ENCODE results near the gene ZP2.
"Not testable (repeated sequence)": the region's sequence is repeated elsewhere in the genome, so short reads cannot be mapped to it uniquely, and the experiment has no call there.

ZP2 gene

DNA sequence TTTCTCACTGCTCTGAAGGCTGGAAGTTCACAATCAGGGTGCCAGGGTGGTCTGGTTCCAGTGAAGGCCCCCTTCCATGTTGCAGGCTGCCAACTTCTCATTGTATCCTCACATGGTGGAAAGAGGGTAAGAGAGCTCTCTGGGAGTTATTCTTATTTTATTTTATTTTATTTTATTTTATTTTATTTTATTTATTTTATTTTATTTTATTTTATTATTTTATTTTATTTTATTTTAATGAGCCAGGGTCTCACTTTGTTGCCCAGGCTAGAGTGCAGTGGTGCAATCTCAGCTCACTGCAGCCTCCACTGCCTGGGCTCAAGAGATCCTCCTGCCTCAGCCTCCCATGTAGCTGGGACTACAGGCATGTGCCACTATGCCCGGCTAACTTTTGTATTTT is 55.4 kb downstream of the ZP2 start:
- H3K4me3 Mint-ChIP-seq; H3K27me3 Mint-ChIP-seq; H3K9me3 Mint-ChIP-seq; H3K36me3 Mint-ChIP-seq (ENCODE audit: low read depth); H3K27ac Mint-ChIP-seq: not testable (repeated sequence)
- H3K4me1 Mint-ChIP-seq (ENCODE audit: low read depth) = peaks cover 20% of the 10 kb centered on the region

GRCh38 chr16:21153124-21153729 is 58.1 kb downstream of the ZP2 start:
- H3K4me1 Mint-ChIP-seq (ENCODE audit: low read depth); H3K9me3 Mint-ChIP-seq; H3K36me3 Mint-ChIP-seq (ENCODE audit: low read depth); H3K27ac Mint-ChIP-seq; H3K4me3 Mint-ChIP-seq: not testable (repeated sequence)
- H3K27me3 Mint-ChIP-seq = peaks cover 20% of the 10 kb centered on the region

DNA sequence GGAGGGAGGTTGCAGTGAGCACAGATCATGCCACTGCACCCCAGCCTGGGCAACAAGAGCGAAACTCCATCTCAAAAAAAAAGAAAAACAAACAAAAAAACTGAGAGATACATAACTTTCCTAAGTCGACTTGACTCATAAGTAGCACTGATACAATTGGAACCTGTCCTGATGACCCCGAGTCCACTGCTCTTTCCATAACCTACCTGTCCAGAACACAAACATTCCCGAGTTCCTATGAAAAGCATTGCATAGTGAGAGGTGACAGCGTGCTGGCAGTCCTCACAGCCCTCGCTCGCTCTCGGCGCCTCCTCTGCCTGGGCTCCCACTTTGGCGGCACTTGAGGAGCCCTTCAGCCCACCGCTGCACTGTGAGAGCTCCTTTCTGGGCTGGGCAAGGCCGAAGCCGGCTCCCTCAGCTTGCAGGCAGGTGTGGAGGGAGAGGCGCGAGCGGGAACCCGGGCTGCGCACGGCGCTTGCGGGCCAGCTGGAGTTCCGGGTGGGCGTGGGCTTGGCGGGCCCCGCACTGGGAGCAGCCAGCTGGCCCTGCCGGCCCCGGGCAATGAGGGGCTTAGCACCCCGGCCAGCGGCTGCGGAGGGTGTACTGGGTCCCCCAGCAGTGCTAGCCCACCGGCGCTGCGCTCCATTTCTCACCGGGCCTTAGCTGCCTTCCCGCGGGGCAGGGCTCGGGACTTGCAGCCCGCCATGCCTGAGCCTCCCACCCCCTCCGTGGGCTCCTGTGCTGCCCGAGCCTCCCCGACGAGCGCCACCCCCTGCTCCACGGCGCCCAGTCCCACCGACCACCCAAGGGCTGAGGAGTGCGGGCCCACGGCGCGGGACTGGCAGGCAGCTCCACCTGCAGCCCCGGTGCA is 59.0 kb downstream of the ZP2 start:
- not testable (repeated sequence) for H3K27ac Mint-ChIP-seq; H3K4me3 Mint-ChIP-seq; H3K9me3 Mint-ChIP-seq; H3K4me1 Mint-ChIP-seq (ENCODE audit: low read depth); H3K36me3 Mint-ChIP-seq (ENCODE audit: low read depth)
- H3K27me3 Mint-ChIP-seq = peaks cover 23% of the 10 kb centered on the region

GRCh38 chr16:21150375-21151001 is 60.9 kb downstream of the ZP2 start, which contains the start of gene DNAH3:
DNAH3 (minus strand) TSS chr16:21150846; CDS start chr16:21150319, 527 bp downstream.
- no peaks in the 10 kb centered on the region for H3K9me3 Mint-ChIP-seq
- H3K4me1 Mint-ChIP-seq (ENCODE audit: low read depth) = no peaks in the 10 kb centered on the region
- no peaks in the 10 kb centered on the region for H3K36me3 Mint-ChIP-seq (ENCODE audit: low read depth)
- no peak within 1 kb of the TSS for H3K4me3 Mint-ChIP-seq
- no peak within 1 kb of the TSS for H3K27ac Mint-ChIP-seq
- H3K27me3 Mint-ChIP-seq = peaks cover 23% of the 10 kb centered on the region

Measured in stimulated activated naive CD8-positive, alpha-beta T cell treated with anti-CD3 and anti-CD28 coated beads, Interleukin-15, Interleukin-2, amounts not matched to agents 100 ng/mL and 50 ng/mL, for 24 hours (primary cell).